ENCODE measurements around the gene PLTP.

Gene PLTP

DNA sequence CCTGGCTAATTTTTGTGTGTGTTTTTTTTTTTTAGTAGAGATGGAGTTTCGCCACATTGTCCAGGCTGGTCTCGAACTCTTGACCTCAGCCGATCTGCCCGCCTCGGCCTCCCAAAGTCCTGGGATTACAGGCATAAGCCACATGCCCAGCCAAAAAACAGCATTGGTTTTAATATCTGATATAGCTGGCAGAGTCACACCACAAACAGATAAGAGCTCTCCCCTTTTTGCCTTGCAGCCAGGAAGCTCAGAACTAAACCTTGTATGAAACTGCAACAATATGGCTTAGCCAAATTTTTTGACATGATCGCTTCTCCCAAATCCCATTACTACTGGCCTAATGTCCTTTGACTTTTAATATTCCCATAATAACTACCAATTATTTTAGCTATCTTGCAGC is 59.6 kb downstream of the PLTP start:
- no peak for TF ChIP-seq TAF1 (IDR thresholded peaks at IDR 0.05; ENCODE audit: borderline replicate concordance, insufficient read depth, low read length)
- no peak for TF ChIP-seq FOXP2 (optimal IDR thresholded peaks at IDR 0.05; ENCODE audit: borderline replicate concordance, extremely low read depth, extremely low read length, insufficient read depth)
- TF ChIP-seq SIN3A (IDR thresholded peaks at IDR 0.05; ENCODE audit: borderline replicate concordance, insufficient read depth, low read length) = no peak
- no peak for TF ChIP-seq POLR2AphosphoS5 (IDR thresholded peaks at IDR 0.05; ENCODE audit: low read depth, low read length)
- TF ChIP-seq, protein P1, sequence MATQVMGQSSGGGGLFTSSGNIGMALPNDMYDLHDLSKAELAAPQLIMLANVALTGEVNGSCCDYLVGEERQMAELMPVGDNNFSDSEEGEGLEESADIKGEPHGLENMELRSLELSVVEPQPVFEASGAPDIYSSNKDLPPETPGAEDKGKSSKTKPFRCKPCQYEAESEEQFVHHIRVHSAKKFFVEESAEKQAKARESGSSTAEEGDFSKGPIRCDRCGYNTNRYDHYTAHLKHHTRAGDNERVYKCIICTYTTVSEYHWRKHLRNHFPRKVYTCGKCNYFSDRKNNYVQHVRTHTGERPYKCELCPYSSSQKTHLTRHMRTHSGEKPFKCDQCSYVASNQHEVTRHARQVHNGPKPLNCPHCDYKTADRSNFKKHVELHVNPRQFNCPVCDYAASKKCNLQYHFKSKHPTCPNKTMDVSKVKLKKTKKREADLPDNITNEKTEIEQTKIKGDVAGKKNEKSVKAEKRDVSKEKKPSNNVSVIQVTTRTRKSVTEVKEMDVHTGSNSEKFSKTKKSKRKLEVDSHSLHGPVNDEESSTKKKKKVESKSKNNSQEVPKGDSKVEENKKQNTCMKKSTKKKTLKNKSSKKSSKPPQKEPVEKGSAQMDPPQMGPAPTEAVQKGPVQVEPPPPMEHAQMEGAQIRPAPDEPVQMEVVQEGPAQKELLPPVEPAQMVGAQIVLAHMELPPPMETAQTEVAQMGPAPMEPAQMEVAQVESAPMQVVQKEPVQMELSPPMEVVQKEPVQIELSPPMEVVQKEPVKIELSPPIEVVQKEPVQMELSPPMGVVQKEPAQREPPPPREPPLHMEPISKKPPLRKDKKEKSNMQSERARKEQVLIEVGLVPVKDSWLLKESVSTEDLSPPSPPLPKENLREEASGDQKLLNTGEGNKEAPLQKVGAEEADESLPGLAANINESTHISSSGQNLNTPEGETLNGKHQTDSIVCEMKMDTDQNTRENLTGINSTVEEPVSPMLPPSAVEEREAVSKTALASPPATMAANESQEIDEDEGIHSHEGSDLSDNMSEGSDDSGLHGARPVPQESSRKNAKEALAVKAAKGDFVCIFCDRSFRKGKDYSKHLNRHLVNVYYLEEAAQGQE (IDR thresholded peaks at IDR 0.05; ENCODE audit: insufficient read depth in 1 of 2, low read depth in 2 of 2, low read length in 2 of 2) = no peak

DNA sequence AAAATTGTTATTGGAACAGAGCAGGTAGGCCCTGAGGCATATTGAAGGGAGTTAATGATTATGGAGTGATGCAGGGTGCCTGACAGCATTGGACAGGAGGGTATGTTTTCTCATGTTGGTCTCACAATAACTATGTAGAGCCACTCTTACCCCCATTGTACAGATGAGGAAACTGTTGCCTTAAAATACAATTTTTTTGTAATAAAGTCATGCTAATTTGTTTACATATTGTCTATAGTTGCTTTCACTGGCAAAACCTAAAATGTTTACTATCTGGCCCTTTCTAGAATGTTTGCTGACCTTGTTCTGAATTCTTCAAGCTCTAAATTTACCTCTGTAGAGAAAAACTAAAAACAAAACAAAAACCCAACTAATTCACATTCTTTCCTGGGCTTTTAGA is 60.5 kb downstream of the PLTP start:
- TF ChIP-seq, protein P1 (IDR thresholded peaks at IDR 0.05; ENCODE audit: insufficient read depth in 1 of 2, low read depth in 2 of 2, low read length in 2 of 2) = no peak
- TF ChIP-seq SIN3A (IDR thresholded peaks at IDR 0.05; ENCODE audit: borderline replicate concordance, insufficient read depth, low read length) (no peak), TAF1 (IDR thresholded peaks at IDR 0.05; ENCODE audit: borderline replicate concordance, insufficient read depth, low read length) (no peak), POLR2AphosphoS5 (IDR thresholded peaks at IDR 0.05; ENCODE audit: low read depth, low read length) (no peak), FOXP2 (optimal IDR thresholded peaks at IDR 0.05; ENCODE audit: borderline replicate concordance, extremely low read depth, extremely low read length, insufficient read depth) (no peak)

DNA sequence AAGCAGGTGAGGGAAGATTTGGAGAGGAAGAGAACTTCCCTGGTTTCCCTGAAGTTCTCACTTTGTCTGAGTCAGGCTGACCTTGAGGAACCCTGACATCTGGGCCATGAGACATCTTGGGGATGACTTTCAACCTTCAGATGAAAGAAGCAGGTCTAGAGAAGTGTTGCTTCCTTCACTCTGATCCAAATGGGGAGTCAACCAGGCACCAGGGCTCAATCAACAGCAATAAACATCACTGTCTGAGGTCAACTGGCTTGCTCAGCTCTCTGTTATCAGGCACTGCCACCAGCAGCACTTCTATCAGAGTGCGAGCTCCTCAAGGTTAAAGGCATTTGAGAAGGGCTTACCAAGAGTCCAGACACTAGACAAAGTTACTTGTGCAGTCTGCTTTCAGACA is 61.0 kb downstream of the PLTP start:
- TF ChIP-seq POLR2AphosphoS5 (IDR thresholded peaks at IDR 0.05; ENCODE audit: low read depth, low read length) = no peak
- TF ChIP-seq TAF1 (IDR thresholded peaks at IDR 0.05; ENCODE audit: borderline replicate concordance, insufficient read depth, low read length) = no peak
- TF ChIP-seq, protein P1 (IDR thresholded peaks at IDR 0.05; ENCODE audit: insufficient read depth in 1 of 2, low read depth in 2 of 2, low read length in 2 of 2) = no peak
- TF ChIP-seq SIN3A (IDR thresholded peaks at IDR 0.05; ENCODE audit: borderline replicate concordance, insufficient read depth, low read length) = no peak
- TF ChIP-seq FOXP2 (optimal IDR thresholded peaks at IDR 0.05; ENCODE audit: borderline replicate concordance, extremely low read depth, extremely low read length, insufficient read depth) = no peak

DNA sequence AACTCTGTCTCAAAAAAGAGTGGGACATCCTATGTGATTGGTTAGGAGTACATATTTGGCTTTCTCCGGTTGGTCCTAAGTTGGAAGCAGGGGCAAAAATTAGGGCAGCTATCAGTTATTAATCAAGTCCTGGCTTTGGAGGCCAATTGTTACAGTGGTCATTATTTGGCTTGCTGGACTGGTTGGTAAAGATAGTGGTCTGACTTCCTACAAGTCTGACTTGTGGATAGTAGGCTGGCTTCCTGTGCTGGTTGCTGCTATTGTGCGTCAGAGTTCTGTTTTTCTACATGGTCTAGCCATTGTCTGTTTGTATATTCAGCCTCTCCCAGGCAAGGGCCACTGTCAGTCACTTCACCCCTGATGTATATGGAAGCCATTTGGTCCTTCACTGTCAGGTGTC is 61.7 kb downstream of the PLTP start:
- TF ChIP-seq SIN3A (IDR thresholded peaks at IDR 0.05; ENCODE audit: borderline replicate concordance, insufficient read depth, low read length) (no peak), TAF1 (IDR thresholded peaks at IDR 0.05; ENCODE audit: borderline replicate concordance, insufficient read depth, low read length) (no peak), FOXP2 (optimal IDR thresholded peaks at IDR 0.05; ENCODE audit: borderline replicate concordance, extremely low read depth, extremely low read length, insufficient read depth) (no peak), POLR2AphosphoS5 (IDR thresholded peaks at IDR 0.05; ENCODE audit: low read depth, low read length) (no peak)
- TF ChIP-seq, protein P1 (IDR thresholded peaks at IDR 0.05; ENCODE audit: insufficient read depth in 1 of 2, low read depth in 2 of 2, low read length in 2 of 2) = no peak
